ENCODE data around the gene SRGAP3.

SRGAP3 gene

GRCh38 chr3:8970971-8971589 lies 278.4 kb downstream of the SRGAP3 start:
- DNase-seq (ENCODE audit: low spot score): peak; percentile 70
- TF ChIP-seq, protein P1, sequence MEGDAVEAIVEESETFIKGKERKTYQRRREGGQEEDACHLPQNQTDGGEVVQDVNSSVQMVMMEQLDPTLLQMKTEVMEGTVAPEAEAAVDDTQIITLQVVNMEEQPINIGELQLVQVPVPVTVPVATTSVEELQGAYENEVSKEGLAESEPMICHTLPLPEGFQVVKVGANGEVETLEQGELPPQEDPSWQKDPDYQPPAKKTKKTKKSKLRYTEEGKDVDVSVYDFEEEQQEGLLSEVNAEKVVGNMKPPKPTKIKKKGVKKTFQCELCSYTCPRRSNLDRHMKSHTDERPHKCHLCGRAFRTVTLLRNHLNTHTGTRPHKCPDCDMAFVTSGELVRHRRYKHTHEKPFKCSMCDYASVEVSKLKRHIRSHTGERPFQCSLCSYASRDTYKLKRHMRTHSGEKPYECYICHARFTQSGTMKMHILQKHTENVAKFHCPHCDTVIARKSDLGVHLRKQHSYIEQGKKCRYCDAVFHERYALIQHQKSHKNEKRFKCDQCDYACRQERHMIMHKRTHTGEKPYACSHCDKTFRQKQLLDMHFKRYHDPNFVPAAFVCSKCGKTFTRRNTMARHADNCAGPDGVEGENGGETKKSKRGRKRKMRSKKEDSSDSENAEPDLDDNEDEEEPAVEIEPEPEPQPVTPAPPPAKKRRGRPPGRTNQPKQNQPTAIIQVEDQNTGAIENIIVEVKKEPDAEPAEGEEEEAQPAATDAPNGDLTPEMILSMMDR (IDR thresholded peaks at IDR 0.05; ENCODE audit: extremely low read depth, missing control alignments): peak; percentile 92

- no peak for DNase-seq (ENCODE audit: low spot score)
- TF ChIP-seq, protein P1 (IDR thresholded peaks at IDR 0.05; ENCODE audit: extremely low read depth, missing control alignments): no peak
Observed at GRCh38 chr3:8969241-8969640, 280.2 kb downstream of the SRGAP3 start.

GRCh38 chr3:8968375-8968882 lies 281.0 kb downstream of the SRGAP3 start:
- TF ChIP-seq, protein P1 (IDR thresholded peaks at IDR 0.05; ENCODE audit: extremely low read depth, missing control alignments): no peak
- no peak for DNase-seq (ENCODE audit: low spot score)

DNA sequence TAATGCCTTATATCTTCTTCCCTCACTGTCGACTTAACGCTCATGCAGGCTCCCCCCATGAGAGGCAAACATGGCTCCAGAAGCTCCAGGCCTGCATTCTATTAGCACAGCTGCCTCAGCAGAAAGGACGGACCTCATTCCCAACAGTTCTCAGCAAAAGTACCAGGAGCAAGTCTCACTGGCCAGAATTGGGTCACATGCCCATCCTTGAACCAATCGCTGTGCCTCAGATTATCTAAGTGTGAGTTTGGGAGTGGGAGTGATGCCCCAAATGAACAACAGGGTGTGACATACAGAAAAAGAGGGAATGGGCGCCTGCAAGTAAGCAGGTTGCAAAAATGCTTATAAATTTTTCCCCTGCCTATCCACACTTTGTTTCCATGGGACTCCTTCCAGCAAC lies 281.9 kb downstream of the SRGAP3 start:
- TF ChIP-seq, protein P1 (IDR thresholded peaks at IDR 0.05; ENCODE audit: extremely low read depth, missing control alignments): no peak
- DNase-seq (ENCODE audit: low spot score): no peak

DNA sequence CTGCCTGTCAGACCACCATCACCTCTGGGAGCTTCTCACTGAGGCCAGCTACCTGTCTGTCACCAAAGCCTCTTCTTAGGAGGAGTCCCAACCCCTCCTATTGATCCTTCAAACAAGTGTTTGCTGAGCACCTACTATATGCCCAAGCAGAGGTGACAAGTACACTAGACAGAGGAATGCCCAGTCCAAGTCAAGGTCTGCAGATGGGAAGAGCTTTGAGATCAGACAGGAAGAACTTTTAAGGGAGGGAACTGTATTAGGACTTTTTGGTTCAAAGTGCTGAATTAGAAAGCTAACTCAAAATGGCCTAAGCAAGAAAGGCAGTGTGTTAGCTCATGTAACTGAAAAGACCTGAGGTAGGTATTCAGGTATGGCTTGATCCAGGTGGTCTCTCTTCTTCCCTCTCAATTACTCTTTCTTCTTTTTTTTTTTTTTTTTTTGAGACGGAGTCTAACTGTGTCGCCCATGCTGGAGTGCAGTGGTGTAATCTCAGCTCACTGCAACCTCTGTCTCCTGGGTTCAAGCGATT lies 282.6 kb downstream of the SRGAP3 start:
- TF ChIP-seq, protein P1 (IDR thresholded peaks at IDR 0.05; ENCODE audit: extremely low read depth, missing control alignments): no peak
- no peak for DNase-seq (ENCODE audit: low spot score)

GRCh38 chr3:8966150-8966819 lies 283.2 kb downstream of the SRGAP3 start:
- TF ChIP-seq, protein P1 (IDR thresholded peaks at IDR 0.05; ENCODE audit: extremely low read depth, missing control alignments): no peak
- no peak for DNase-seq (ENCODE audit: low spot score)
